ENCODE measurements around the gene UBA3.

The UBA3 gene

DNA sequence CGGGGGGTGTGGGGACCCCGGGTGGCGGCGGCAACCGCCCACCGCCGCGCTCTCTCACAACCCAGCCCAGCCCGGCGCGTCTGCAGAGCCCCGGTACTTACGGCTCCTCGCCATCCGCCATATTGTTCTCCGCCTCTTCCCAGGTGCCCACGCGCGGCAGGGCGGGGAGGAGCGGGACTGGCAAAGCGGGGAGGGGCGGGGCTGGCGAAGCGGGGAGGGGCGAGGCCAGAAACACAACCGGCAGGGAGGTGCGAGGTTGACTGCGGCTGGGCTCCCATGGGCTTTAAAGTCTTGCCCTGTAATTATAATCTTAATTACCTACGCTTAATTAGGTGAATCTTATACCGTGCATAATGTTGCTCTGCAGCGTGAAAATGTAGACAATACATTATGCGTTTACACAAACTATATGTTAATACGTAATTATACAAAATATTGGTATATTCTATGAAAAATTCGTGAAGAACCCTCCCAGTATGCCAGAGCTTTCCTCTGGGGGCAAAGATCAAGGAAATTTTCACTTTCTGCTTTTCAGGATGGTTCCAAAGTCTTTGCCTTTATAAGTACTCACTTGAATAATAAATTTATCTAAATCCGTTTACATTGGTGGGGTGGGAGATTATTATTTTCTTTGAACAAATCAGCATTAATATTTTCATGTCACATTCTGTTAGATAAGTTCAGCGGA is at the start of gene UBA3:
UBA3 (minus strand) TSS at position 133 of the 688 bp plus-strand sequence; CDS start at position 121, 12 bp downstream.
- peak; percentile 79 to 89 for DNase-seq (ENCODE audit: low read depth in 1 of 2, low spot score in 1 of 2)

DNA sequence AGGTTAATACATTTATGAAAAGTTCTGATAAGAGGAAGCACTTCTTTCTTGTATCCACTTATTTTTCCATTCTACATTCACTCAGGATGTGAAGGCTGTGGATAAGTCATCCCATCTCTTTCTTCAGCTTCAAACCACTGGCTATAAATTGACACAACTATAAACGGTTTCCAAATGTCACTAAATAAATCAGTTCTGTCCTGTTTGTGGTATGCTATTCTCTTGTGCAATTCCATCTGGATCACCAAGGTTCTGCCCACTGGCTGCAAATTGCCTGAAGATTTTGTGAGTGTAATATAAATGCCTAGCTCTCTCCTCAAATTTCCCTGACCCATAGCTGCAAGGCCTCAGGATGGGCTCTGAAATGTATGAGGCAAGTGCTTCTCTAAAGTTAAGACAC is 49.4 kb upstream of the UBA3 start:
- no peak for DNase-seq (ENCODE audit: low read depth in 1 of 2, low spot score in 1 of 2)

DNA sequence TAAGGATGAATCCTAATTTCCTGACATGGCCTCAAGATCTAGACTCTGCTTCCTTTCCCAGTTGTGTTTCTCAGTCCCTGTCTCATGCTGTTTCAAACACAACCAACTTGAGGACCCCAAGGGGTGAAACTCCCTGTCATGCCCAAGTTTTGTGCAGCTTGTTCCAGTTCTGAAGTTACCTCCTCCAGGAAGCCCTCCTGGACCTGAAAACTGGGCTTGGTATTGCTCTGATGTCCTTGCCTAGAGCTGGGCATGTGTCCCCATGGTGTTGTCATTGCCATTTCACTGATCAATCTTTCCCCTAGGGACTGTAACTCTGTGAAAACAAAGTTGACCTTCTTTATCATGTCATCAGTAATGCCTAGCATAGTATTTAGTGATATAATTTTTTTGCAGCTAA is 48.3 kb upstream of the UBA3 start:
- DNase-seq (ENCODE audit: low read depth in 1 of 2, low spot score in 1 of 2) = no peak

DNA sequence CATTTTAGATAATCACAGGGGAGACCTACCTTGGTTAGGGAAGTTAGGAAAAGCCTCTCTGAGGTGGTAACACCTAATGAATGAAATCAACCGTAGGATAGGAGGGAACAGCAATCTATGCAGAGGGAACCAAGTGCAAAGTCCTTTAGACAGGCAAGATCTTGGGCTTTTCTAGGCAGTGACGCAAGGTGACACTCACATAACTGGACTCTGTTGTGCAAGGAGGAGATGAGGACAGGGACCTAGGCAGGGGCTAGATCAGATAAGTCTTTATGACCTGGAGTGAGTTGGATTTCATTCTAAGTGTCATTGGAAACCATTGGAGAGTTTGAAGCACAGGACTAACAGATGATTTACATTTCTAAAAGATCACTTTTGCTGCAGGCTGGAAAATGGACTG is 46.8 kb upstream of the UBA3 start:
- no peak for DNase-seq (ENCODE audit: low read depth in 1 of 2, low spot score in 1 of 2)

DNA sequence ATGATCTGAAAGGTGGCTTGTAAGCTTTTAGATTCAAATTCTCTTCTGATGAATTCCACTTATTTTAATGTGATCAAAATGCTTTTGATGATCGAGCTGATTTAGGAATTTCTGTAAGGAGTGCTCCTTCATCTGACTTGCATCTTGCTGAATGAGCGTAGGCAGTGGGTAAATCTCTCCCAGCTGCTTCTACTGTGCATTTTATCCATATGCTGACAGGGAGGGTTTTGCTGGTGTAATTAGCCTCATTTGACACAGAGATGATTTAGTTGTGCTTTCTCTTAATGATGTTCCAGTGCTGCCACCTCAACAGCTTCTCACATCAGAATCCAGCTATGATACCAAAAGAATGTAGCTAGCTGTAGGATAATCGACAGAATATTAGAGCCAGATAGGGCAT is 46.1 kb upstream of the UBA3 start:
- DNase-seq (ENCODE audit: low read depth in 1 of 2, low spot score in 1 of 2) = no peak

DNA sequence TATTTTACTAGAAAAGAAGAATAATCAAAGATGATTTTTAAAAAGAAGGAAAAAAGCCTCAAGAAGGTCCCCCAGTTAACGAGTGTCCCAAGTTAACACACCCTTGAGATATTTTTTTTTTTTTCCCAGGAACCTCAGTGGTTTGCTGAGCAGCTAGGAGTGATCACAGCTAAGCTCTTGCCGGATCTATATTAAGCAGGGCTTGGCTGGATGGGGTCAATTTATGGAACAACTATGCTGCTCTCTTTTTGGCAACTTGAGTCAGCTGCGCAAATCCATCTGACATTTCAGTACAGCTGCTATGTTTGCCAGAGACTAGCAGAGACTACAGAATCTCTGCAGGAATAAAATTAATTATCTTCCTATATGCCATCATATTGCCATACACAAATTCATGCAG is 42.2 kb upstream of the UBA3 start, which contains the start of gene LMOD3:
LMOD3 (minus strand) TSS at position 193 of the 400 bp plus-strand sequence. CDS start 209 bp downstream, outside the sequence.
- no peak for DNase-seq (ENCODE audit: low read depth in 1 of 2, low spot score in 1 of 2)

DNA sequence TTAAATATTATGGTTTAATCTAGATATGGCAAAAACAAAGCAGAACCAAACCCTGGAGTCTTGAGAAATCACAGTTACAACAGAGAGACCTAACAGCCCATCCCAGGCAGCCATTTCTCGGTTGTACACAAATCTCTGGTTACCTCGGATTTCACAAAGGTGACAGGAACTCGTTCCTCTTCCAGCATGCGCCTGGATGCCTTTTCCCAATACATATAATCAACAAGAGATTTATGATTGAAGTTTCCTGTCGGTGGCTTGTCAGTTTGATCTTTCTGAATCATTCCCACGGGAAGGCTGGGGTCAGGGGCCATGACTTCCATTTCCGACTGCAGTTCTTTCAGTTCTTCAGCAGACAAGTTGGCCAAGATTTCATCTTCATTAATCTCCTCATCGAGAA is 41.8 kb upstream of the UBA3 start:
- DNase-seq (ENCODE audit: low read depth in 1 of 2, low spot score in 1 of 2) = no peak

DNA sequence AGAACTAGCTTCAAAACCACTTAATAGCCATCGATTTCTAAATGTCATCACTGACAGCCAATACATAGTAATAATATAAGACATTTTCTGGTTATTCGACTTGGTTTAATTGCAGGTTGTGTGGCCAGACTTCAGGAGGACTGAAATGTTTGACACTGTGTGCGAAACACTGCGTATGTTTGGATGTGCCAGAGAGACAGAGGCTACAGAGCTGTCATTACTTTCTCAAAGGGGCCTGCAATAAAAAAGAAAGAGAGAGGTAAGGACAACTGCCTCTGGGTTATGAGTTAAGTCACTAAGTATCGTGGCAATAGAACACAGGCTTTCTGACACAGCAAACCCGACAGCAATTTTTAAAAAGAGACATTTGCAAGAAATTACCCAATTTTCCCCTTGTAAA is 41.3 kb upstream of the UBA3 start:
- DNase-seq (ENCODE audit: low read depth in 1 of 2, low spot score in 1 of 2) = no peak

DNA sequence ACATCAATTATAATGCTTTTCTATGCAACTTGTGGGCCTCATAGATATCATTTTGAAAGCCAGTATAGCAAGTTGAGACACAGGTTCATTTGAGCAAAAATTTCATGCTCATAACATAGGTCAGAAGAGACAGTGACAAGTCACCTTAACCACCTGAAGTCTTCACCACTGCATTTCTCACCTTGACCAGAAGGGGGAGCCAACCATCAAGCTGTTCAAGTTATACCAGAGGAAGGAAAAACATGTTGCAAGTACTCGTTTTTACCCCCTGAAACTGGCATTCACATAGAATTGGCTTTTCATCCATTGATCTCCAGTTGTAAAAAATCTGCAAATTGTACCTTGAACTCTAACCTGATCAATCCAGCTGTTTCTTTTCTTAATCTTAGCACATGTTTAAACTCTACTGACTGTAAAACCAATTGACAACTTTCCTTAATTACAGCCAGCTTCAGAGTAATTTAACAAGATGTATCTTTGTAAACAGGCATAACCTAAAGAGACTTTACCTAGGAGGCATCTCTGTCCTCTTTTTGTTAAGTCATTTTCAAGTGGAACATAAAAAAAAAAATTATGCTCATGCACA is 40.8 kb upstream of the UBA3 start:
- DNase-seq (ENCODE audit: low read depth in 1 of 2, low spot score in 1 of 2) = peak; percentile 69 to 84

DNA sequence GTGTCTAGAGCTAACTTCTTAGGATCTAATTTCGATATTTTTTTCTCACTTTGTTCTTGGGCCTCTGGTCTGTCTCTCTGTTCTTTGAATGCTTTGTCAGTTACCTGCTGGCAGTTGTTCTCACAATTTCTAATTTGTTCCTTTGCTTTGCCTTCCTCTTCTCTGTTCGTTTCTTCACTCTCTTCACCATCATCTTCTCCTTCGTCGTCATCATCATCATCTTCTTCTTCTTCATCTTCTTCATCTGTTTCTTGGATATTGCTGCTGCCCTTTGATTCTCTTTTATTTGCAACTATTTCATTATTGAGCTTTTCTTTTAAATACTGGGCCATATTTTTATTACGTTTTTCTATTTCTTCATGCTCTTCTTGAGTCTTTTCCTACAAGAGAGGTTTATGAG is 39.5 kb upstream of the UBA3 start:
- DNase-seq (ENCODE audit: low read depth in 1 of 2, low spot score in 1 of 2) = no peak

DNA sequence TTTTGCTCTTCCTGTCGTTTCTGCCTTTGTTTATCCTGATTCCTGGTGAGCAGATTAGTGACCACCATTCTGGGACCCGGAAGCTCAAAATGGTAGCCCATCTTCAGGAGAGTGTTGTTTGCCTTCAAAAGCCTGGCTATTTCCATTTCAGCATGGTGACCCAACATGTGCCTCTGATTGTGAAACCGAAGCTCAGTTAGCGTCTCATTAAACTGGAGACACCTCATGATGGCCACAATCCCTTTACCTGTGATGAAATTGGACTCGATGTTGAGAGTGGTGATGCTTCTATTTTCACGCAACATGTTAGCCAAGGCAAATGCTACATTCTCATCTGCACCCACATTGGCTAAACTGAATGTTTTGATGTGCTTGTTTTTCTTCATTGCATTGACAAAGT is 39.0 kb upstream of the UBA3 start:
- no peak for DNase-seq (ENCODE audit: low read depth in 1 of 2, low spot score in 1 of 2)

DNA sequence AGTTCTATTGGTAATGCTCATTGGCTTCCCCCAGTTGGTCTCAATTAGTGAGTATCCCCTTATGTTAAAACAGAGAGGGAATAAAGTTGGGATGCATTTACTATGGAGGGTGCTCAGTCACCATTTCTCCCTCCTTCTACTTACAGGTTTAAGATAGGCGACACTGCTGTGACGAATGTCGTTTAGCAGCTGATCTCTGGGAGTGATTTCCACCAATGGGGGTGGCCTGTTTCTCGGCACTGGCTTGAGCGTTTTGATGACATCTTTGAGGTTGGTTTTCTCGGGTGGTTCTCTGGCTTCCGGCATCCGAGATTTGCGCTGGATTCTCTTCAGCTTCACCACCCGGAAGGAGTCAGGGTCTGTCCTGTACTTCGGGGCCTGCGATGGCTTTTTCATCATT is 38.4 kb upstream of the UBA3 start:
- DNase-seq (ENCODE audit: low read depth in 1 of 2, low spot score in 1 of 2) = no peak

DNA sequence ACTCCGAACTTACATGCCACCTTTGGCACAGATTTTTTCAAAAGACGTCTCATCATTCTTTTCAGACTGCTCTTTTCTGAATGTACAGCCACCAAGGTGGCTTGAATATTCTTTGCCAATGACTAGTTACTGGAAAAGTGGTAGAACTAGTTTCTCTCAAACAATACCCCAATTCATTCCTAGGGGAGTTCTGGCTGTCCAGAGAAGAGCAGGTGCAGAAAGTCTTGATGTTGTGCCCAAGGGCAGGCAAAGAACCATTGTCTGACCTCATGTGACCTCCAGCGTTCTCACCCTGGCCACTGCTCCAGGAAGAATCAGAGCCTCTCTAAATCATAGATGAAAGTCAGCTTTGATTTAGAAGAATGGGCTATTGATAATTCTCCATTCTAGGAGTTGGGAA is 36.7 kb upstream of the UBA3 start:
- no peak for DNase-seq (ENCODE audit: low read depth in 1 of 2, low spot score in 1 of 2)

DNA sequence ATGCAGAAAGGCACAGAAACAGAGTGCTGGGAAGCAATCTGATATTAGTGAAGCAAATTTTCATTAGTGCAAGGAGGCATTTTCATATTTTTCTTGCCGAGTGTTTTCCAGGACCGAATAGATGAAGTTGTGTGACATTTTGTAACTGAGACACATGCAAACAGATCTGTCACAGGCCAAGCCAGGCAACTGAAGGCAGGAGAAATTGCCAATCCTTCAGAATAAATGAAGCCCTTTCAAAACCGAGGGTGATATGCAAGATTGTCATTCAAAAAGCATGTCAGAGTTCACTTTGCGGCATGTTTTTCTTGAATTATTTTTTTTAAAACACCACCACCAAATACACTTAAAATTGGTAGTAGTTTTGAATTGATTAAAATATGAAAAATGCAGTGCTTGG is 36.0 kb upstream of the UBA3 start:
- no peak for DNase-seq (ENCODE audit: low read depth in 1 of 2, low spot score in 1 of 2)

DNA sequence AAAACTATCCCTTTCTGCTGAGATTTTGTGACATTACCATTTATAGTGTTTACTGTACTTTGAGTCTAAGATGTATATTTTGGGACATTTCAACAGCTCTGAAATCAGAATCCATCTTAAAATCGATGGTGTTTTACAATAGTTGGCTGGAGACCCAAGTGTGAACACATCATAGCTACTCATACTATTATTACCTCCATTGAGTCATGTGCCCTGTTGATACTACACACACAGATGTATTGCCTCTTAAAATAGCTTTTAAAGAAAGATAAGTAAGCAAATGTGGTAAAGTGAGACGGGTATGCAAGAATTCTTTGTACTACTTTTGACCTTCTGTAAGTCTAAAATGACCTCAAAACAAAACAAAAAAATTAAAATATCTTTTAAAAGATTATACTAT is 35.6 kb upstream of the UBA3 start:
- DNase-seq (ENCODE audit: low read depth in 1 of 2, low spot score in 1 of 2) = no peak

DNA sequence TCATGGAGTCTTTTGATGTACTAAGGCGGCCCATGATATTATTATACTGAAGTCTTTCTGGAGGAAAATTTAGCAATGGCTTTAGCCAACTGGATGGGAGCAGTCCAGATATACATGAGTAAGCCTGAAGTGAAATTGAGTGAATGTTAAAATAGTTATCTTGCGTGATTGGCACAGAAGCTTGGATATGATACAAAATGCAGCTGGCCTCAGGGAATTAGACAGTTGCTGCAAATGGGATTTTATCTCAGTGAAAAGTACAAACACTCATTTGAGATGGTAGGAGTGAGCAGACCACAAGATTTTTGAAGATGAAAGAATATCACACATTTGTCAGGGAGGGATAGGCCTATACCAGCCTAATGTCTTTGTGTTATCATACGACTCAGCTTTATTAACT is 33.4 kb upstream of the UBA3 start:
- no peak for DNase-seq (ENCODE audit: low read depth in 1 of 2, low spot score in 1 of 2)

DNA sequence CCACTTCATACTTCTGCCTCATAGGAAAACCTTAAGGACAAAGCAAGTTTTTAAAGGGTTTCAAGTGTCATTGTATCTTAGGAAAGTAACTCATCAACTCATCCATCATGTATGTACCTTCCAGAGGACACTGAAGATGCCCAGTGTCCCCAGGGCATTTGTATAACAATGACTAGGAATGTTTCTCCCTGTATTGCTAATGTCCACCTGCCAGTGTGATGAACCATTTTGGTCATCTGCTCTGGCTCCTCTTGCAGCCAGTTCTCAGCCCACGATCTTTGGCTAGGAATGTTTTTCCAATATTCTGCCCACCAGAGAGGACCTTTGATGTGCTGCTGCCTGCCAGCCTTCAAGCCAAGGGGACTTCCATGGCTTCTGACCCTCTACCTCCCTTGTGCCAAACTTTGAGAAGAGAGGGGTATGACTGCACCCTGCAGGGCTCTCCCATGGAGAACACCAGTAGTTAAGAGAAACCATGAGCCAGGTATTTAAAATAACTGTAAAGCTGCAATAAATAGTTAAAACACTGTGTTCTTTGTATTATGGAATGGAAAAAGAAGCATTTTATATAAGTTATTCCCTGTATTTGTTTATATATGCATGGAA is 30.9 kb upstream of the UBA3 start:
- no peak for DNase-seq (ENCODE audit: low read depth in 1 of 2, low spot score in 1 of 2)

DNA sequence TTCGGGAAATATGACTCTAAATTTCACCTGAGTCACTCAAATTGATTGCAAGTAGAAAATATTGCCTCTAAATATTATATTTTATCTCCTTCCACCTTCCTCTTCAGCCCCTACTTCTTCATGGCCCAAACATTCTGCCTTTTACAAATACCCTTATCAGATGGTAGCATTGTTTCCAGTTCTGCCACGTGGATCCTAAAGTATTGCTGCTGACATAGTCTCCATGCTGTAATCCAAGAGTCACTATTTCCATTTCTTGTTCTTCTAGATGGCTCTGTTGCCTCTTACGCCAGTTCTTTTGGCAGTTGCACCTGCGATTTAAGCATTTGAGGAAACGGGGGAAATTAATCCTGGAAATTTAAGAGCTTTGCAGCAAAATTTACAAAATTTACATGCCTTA is 28.6 kb upstream of the UBA3 start:
- DNase-seq (ENCODE audit: low read depth in 1 of 2, low spot score in 1 of 2) = no peak

DNA sequence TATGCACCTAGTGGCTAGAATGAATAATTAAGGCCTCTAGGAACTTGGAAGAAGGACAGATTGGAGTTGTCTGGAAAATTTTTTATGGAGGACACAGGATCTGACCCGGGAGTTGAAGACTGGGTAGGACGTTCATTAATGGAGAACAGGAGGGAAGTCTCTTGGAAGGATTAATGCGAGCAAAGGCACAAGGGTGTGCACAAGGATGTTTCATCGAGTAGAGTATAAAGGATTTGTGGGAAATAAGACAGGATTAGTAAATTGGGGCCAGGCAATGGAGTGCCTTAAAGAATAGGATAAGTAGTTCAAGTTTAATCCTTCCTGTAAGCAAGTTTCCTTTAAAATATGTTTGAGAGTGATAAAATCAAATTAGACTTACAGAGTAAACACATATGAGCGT is 27.7 kb upstream of the UBA3 start:
- no peak for DNase-seq (ENCODE audit: low read depth in 1 of 2, low spot score in 1 of 2)

DNA sequence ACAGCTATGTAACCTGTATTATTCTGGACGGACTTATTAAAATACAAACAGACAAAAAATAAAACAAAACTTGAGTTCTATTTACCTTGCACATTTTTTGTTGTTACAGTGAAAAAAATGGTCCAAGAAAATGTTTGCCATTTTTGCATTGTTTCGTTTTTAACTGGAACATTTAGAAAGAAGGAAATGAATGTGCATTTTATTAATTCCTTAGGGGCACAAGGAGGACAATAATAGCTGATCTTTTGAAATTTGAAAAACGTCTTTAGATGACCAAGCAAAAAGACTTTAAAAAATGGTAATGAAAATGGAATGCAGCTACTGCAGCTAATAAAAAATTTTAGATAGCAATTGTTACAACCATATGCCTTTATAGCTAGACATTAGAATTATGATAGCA is 25.2 kb upstream of the UBA3 start:
- DNase-seq (ENCODE audit: low read depth in 1 of 2, low spot score in 1 of 2) = no peak

DNA sequence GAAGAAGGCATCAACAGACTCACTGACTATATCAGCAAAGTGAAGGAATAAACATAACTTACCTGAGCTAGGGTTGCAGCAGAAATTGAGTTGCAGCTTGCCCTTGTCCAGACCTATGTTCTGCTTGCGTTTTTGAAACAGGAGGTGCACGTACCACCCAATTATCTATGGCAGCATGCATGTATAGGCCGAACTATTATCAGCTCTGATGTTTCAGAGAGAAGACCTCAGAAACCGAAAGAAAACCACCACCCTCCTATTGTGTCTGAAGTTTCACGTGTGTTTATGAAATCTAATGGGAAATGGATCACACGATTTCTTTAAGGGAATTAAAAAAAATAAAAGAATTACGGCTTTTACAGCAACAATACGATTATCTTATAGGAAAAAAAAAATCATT is 24.4 kb upstream of the UBA3 start:
- no peak for DNase-seq (ENCODE audit: low read depth in 1 of 2, low spot score in 1 of 2)

DNA sequence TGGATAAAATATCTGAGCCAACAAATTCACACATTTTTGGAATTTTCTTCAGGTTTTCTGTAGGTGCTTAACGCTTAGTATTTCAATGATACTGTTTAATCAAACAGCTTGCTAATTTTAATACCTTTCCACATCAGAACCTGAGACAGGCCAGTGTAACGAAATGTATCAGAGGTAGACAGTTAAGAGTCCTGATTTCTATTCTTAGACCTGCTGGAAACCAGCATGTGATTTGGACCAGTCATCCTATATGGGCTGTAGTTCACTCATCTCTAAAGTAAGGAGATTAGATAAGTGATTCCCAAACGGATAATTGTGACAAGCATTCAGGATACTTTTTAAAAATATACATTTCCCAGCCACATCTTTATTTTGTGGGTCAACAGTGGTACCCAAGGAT is 23.0 kb upstream of the UBA3 start:
- no peak for DNase-seq (ENCODE audit: low read depth in 1 of 2, low spot score in 1 of 2)

DNA sequence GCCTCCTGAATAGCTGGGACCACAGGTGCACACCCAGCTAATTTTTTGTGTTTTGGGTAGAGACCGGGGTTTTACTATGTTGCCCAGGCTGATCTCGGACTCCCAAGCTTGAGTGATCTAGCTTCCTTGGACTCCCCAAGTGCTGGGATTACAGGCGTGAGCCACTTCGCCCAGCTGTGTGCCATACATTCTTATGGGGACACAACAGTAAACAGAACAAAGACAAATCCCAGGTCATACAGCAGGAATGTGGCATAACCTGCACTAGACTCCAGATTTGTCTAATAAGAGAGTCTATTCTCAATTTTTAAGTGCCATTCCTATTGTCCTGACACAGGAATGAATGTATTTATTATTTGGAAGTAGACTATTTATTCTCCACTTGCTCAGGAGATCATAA is 22.2 kb upstream of the UBA3 start:
- no peak for DNase-seq (ENCODE audit: low read depth in 1 of 2, low spot score in 1 of 2)
